Measurements from ENCODE around the gene ESPNL.

The ESPNL gene

GRCh38 chr2:238174291-238174690 is 74.2 kb downstream of the ESPNL start:
- no peak for DNase-seq

DNA sequence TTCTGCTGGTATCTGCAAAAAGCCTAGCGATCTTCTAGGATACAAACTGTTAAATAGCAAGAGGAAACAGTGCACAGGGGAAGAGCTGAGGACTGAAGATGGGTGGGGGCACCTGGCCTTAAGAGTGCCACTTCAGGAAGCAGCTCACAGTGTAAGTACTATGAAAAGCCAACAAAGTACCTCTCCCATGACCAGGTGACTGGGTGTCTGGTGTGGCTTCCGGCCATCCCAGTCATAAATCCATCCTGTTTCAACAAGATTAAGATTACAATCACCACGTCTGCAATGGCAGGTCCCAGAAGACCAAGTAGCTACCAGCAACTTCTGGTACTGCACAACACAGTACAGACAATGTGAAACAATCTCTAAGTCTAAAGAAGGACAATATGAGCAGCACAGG is 74.6 kb downstream of the ESPNL start:
- no peak for DNase-seq

DNA sequence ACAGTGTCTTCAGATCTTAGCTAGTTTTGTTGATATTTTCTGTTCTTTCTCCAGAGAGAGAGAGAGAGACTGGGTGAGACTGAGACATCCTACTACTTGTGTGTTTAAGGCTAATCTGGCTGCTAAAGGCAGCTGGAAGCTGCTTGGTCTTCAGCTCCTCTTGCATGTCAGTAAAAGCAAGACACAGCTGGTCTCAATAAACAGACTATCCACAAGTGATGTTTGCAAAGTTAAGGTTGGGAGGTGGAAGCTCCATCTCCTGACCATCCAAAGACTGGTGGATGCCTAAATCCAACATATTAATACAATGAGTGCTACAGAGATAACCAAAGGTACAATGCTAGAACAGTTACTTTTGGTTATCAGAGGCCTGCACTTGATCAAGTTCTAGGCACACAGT is 76.5 kb downstream of the ESPNL start:
- no peak for DNase-seq

DNA sequence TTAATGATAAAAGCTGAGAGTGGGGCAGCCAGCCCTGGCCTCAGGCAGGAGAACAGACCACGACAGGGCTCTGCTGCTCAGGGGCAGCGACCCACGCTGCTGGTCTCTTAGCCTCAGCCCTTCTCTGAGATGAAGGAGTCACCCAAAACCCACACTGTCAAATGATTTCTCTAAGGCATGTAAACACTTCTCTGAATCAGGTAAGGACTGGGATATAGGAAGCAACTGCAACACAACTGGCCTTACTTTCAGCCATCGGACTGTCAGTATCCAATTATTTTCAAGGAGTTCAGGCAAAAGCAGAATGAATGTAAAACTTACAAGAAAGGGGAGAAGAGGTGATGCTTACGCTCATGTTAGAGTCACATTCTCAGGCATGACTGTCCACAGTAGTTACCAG is 80.4 kb downstream of the ESPNL start:
- no peak for DNase-seq

GRCh38 chr2:238182362-238182761 is 82.2 kb downstream of the ESPNL start:
- no peak for DNase-seq
